ENCODE results near the gene LTA.
A peak's percentile ranks its signal among the peaks of the same experiment; 100 is the strongest.
"Not testable (repeated sequence)": the region's sequence is repeated elsewhere in the genome, so short reads cannot be mapped to it uniquely, and the experiment has no call there.

The LTA gene

DNA sequence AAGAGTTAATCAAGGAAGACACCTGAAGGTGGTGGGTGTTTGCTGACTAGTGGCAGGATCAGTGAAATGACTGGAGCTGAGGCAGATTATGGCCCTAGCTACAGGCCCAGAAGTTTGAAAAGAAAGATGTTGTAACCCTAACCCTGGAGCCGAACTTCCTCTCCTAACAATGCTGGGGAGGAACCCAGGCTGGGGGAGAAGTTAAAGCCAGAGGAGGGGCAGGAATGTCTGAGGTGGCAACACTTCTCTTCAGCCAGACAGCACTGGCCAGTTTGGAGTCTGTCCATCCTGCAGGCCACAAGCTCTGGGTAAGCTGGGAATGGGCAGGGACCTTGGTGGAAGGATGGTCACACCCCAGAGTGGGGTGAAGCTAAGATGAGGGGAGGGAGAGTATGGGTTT lies 13.9 kb downstream of the LTA start, which contains the start of gene LST1:
TSS of gene LST1 (plus strand) at position 270 of the 400 bp plus-strand sequence. CDS start 1,023 bp downstream, outside the sequence.
- DNase-seq: peak in 6 of 56 donors; percentile 3 to 11 (median 6)

DNA sequence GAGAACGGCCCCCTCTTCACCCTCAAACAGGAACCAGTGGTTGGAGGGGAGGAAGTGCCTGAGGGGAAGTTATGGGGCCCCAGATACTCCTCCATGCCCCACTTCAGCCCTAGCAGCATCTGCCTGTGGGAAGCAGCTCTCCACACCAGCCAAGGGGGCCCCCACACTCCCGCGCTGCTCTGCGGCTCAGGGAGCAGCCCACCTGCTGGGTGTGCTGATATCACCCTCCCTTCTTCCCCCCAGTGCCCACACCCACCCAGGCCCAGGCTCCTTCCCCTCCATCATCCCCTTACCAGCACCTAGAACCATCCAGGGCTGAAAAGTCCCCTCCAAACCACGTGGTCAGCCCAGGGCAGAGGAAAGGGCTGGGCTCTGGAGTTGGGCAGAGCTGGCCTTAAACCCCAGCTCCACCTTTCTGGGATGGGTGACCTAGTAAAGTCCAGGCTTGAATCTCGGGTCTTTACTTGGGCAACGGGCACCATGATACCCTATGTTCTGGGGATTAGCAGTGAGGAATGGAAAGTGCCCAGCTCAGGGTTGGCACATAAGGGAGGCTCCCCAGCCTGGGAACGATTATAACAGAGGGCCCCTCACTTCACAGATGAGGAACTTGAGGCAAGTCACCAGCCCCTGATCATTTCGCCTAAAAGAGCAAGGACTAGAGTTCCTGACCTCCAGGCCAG lies 14.7 kb downstream of the LTA start:
- peak in 14 of 56 donors; percentile 2 to 48 (median 12) for DNase-seq

DNA sequence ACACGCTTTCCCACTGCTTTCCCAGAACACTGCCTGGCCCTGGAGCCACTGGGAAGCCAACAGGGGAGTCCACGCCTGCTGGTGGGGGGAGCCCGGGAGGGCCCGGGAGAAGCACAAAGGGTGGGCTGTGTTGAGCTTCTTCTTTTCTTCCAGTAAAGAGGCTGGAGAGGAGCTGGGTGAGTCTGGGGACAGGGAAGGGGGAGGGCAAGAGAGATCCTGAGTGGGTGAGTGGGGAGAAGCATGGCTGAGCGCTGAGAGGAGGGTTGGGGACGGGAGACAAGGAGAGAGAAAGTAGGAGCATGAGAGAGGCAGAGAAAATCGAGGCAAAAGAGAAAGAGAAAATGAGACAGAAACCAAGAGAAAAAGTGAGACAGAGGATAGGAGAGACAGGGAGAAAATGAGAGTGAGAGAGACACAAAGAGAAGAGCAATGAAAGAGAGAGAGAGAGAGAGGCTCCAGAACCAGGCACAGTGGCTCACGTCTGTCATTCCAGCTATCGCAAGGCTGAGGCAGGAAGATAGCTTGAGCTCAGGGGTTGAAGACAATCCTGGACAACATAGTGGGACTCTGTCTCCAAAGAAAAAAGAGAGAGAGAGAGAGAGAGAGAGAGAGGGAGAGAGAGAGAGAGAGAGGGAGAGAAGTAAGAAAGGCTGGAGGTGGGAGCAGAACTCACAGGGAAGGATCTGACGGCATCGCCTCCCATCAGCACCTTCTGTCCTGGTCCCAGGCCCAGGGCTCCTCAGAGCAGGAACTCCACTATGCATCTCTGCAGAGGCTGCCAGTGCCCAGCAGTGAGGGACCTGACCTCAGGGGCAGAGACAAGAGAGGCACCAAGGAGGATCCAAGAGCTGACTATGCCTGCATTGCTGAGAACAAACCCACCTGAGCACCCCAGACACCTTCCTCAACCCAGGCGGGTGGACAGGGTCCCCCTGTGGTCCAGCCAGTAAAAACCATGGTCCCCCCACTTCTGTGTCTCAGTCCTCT lies 16.0 kb downstream of the LTA start:
- peak in 1 of 56 donors; percentile 10 for DNase-seq

DNA sequence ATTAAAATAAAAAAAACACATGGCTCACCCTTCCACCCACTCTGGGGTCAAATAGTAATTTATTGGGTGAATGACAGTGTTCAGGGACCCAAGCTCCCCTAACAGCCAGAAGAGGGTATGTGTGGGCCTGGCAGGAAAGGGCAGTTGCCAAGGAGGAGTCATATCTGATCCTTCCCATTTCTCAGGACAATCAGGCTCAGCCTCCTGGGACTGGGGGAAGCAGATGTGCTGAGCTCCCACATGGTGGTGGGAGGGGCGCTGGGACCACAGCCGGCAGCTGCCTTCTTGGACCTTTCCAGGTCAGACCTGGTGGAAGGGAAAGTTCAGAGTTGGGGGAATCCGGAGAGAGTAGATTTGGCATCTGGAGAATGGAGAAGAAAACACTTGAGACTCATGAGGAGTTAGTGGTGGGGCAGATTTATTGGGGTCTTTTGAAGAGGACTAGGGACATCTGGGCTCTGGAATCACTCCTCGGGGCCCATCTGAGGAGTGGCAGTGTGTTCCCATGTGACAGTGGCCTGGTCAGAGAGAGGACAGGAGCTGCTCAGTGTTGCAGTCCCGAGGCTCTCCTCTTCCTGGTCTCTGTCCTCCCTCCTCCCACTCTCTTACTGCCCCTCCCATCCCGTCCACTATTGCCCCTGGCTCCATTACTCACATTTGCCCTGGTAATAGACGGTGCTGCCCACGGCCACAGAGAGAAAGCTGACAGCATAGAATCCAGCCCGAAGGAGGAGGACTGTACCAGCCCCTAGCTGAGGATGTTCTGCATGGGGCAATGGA lies 17.0 kb downstream of the LTA start:
- DNase-seq: no peak

DNA sequence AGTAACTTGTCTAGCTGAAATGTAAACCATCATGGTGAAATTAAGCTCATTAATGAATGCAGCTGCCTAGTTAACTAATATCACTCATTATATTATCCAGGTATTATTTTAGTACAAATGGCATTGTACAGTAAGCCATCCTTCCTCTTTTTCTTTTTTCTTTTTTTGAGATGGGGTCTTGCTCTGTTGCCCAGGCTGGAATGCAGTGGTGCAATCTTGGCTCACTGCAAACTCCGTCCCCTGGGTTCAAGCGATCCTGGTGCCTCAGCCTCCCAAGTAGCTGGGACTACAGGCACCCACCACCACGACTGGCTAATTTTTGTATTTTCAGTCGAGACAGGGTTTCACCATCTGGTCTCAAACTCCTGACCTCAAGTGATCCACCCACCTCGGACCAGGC lies 18.6 kb downstream of the LTA start:
- DNase-seq: not testable (repeated sequence)

DNA sequence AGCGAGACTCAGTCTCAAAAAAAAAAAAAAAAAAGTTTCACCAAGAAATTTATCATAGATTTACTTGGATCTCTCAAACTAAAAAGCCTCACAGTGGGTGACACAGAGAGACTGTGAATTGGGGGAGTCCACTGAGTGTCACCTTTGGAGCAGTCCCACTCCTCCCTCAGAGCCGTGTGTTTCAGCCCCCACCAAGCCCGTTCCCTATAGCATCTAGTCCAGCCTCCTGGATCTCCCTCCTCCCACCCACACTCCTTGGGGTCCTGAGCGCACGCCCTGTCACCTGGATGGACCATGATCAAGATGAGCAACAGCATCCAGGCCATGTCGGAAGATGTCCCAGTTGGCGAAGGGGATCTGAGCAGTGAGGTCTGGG lies 20.3 kb downstream of the LTA start:
- no peak for DNase-seq

DNA sequence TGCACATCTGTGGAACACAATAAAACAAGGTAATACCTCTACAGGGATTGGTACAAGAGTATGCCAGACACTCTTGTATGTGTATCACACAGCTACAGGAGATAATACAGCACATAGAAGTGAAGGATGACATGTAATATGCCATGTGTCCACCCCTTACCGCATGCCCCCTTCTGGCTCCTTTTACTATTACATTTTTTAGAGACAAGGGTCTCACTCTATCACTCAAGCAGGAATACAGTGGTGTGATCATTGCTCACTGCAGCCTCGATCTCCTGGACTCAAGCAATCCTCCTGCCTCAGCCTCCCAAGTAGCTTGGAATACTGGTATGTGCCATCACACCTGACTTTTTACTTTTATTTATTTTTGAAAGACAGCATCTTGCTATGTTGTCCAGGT lies 24.9 kb downstream of the LTA start:
- no peak for DNase-seq

DNA sequence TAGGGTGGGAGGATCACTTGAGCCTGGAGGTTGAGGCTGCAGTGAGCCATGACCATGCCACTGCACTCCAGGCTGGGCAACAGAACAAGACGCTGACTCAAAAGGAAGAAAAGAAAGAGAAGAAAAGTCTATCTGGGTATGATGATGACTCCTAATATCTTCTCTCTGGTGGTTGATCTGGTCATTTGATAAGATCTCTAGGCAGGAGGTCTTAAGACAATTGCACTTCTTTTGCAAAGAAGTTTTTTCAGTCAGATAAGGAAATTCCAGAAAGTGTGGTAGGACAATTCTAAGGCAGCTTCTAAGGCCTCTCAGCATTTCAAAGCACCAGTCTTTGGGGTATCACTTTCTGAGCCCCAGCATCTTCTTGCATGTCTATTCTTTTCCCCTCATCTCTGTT lies 35.2 kb downstream of the LTA start:
- no peak for DNase-seq

DNA sequence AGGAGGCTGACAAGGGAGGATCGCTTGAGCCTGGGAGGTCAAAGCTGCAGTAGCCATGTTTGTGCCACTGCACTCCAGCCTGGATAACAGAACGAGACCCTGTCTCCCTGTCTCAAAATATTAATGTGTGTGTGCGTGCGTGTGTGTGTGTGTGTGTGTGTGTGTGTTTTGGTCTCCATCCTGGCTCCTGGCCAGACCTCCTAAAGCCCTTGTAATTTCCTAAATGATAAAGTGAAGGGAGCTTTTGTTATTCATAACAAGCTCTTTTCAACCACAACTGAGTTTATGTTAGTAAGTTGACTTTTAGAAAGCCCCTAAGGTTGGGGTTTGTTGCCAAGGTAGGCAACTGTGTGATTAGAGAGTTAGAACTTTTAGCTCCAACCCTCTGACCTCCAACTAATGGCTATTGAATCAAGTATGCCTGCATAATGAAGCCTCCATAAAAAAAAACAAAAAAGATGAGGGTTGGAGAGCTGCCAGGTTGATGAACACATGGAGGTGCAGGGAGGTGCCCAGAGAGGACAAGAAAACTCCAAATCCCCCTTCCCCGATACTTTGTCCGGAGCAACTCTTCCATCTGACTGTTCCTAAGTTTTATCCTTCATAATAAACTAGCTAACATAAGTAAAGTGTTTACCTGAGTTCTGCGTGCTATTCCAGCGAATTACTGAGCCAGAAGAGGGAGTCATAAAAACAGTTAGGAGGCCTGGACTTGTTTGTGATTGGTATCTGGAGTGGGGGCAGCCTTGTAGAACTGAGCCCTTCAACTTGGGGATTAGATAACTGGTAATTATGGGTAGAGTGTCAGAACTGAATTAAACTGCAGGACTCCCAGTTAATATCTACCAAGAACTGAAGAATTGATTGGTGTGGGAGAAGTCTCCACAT lies 37.7 kb downstream of the LTA start:
- no peak for DNase-seq

DNA sequence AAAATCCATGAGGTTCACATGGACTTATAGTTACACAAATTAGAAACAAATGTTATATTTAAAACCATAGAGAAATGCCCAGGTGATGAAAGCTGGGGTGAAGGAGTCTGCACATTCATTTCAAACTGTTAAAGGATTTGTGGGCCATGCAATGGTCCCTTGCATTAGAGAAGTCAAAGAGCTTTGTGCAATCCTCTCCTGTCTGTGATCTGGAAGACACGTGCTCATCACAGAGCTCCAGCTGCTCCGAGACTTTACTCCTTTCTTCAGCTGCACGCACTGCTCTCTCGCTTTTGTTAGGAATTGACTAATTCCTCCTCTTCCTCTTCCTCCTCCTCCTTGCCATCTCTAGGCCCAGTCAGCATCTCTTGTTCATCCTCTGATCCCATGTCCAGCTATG lies 38.9 kb downstream of the LTA start:
- DNase-seq: no peak

DNA sequence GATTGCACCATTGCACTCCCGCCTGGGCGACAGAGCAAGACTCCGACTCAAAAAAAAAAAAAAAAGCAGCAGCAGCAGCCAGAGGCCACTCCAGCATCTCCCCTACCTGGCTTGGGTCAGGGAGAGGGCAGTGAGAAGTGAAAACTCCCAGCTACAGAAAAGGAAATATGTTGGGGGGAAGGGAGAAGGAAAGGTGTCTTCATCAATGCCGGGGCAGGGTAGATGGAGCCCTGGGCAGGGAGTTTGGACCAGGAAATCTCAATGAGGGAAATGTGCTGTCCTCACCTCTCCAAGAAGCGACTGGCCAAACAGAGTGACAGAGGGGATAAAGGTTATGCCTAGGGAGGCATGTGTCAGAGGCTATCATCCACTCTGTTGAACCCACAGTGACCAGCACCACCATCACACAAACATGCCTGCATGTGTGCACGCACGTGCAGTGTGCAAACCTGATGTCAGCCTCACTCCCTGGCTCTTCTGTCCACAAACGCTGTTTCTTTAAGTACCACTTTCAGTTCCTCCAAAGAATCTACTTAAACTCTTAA lies 42.1 kb downstream of the LTA start:
- DNase-seq: peak in 3 of 56 donors; percentile 0 to 37 (median 29)

DNA sequence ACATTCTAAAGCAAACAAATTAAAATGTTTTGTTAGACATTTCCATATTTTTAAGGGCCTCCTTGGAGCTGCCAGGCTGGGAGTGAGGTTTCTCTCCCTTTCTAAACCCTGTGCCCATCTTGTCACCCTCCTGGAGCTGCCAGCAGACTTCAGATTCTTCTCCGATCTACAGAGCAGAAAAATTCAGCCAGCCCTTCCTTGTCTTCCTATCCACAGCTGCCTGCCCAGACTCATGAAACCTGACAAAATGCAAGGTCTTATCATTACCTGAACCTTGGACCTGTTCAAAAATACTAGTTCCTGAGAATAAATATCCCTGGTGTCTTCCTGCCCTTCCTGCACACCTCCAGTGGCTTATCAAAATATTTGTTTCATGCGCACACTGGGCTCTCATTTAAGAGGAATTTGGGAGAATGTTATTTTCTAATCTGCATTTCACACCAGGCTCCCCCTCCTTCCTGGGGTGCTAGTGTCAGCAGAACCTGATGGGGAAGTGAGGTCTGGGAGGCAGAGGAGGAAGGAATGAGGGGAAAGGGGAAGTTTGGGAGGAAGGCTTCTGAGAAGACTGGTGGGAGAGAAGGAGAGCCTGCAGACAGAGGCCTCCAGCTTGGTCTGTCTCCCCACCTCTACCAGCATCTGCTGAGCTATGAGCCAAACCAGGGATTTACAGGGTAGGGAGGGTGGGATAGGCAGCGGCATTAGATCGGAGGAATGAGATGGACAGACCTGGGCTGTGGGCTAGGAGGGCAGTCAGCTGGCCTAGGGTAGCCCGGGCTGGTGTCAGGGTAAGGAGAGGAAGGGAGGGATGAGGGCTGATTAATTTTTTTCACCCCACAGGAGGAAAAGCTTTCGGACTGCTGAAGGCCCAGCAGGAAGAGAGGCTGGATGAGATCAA lies 42.8 kb downstream of the LTA start, which contains the start of gene AIF1:
TSS of gene AIF1 (plus strand) at position 551 of the 895 bp plus-strand sequence. CDS start at position 647, 96 bp downstream.
- peak in 2 of 56 donors; percentile 9 to 21 for DNase-seq

DNA sequence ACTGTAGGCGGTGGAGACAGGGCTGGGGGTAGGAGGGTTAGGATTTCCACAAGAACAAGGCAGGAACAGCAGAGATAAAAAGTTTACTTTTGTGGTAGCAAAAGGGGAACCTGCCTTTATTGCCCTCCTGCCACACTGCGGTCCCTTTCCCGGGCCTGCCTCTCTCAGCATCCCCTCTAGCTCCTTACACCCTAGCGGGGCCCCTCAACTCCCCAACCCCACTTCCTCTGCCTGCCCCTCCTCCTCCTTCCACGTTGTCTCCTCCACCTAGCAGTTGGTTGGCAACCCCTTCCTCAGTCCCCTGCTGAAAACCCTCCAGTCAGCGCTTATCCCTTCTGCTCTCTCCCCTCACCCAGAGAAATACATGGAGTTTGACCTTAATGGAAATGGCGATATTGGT lies 43.7 kb downstream of the LTA start:
- DNase-seq: no peak

DNA sequence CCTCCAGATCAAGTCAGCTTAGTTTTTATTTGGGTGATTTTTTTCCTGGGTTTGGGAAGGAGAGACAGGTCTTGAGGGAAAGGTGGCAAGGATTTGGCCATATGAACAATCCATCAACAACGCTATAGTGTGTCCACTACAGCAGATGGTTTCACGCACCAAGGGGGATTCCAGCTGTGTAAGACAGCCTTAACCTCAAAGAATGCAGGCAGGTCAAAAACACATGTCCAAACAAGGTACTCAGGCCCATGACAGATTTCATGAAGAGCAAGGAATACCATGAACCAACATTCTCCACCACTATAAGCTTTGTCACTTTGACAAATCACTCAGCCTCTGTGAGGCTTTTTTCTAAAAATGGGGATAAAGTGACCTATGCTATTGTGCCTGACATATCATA lies 44.9 kb downstream of the LTA start:
- no peak for DNase-seq

DNA sequence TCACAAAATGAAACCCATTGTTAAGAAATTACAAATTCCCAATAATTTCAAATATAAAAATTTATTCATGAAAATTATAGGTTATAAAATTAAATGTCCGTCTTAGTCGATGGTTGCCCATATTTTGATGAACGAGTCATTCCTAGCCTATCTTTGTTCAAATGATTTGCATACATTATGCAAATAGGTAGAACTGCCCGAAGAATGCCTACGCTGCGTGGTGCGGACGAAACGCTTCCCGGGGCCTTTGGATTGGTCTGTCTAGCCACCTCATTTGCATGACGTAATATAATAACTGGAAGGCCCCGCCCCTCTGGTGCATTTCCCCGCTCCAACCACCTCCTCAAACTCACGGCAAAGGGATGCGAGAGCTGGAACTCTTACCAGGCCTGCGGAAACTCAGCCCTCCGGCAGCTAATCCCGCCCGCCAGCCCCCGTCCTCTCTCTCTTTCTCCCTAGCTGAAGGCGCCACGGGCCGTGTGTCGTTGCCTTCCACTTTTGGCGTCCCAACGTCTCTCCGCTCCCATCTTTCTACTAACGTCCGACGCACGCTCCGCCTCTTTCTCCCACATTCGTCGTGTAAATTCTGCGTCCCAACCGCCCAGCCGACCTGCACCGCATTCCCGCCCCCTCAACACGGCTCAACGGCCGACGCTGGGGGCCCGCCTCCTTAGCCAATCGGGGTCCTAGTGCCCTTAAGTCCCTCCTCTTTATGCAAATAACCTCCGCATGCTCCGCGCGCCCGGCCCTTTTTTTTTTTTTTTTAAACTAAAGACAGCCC lies 47.9 kb downstream of the LTA start:
- DNase-seq: peak; percentile 83 to 99 (median 97)

DNA sequence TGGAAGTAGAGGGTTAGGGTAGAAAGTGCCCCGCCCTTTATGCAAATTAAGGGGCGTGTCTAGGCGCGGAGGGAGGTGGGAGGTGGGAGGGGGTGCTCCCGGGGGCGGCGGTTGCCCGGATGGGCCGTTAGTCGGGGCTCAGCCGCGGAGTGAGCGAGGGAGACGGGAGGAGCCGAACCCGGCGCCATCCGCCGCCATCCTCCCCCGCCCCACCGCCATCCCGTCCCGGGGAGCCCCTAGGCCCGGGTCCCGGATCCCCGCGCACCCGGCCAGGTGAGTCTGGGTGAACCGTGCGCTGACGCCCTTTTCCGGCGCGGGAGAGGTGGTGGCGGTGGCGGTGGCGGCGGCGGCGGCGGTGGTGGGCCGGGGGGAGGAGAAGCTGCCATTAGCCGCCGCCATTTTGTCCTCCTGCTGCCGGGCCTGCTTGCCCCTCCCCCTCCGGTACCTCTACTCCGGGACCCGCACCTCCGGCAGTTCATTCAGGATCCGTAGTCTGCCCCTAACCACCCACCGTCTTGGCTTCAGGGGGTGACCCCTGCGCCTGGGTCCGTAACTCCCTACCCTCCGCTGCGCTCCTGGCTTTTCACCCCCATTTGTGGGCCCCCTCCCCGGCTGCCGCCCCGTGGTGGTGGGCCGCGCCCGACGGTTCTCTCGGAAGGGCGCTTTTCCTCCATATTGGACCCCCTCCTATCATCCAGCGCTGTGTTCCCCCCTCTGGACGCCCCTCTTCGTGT lies 48.7 kb downstream of the LTA start, which contains the start of gene PRRC2A:
TSS of gene PRRC2A (plus strand) at position 130 of the 734 bp plus-strand sequence. CDS start 2,075 bp downstream, outside the sequence.
- peak in 38 of 56 donors; percentile 44 to 99 (median 81) for DNase-seq

DNA sequence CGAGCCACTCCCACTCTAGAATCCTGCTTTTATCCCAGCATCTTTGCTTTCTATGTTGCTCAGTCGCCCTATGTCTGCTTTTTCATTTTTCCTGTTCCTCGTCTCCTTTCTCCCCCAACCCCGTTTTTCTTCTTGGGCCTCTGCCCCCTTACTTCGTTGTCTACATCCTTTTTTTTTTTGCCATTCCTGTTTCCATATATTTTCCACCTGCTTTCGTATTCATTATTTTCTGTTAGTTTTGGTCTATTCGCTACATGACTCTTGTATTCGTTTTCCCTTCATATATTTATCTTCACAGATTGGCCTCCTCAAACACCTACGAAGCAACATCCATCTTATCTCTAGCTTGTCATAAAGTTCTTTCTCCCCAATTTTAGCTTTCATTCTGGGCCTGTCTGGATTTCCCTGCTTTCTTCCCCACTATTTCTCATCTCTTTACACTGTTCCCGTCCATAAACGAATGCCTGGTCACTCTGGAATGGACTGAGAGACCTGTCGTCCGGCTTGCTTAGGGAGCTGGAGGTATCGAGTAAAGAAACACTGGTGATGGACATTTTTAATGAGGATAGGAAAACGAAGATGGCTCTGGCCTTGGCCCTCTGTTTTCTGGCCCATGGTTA lies 49.3 kb downstream of the LTA start:
- DNase-seq: no peak

All from nucleus accumbens (tissue), 56 donors.